SK-N-SH (cell line): ENCODE results near the gene DNAJC24. TPM values are rescaled to one million over a fixed set of nuclear protein-coding genes. Genes with fewer than 3 reads are reported as not detected.

Experiments
- CTCF ChIA-PET: fragments of 300-600, 350-600 bp; formaldehyde crosslinking; extraction: SDS; loops from one replicate; lab custom pipeline; 2021; lab: Yijun Ruan, JAX
- POLR2A ChIA-PET: fragments of 350-600 bp; sonication (Branson Sonifier 250); formaldehyde crosslinking; extraction: SDS; loops from one replicate; lab custom pipeline; 2020; ENCODE audit warnings: antibody characterized with exemption, inconsistent platforms; lab: Yijun Ruan, JAX
- DNase-seq: peaks from one replicate; pipeline ENCODE4 v3.0.0; 2012
- H2AFZ ChIP-seq: fragments of 200-600 bp; sonication (generic); 2 replicates; pipeline ENCODE4 v1.8.1; 2016; ENCODE audit warnings: antibody characterized with exemption, mild to moderate bottlenecking, low read depth
- H3F3A ChIP-seq: fragments of 200-600 bp; sonication (generic); replicated peaks from 2 replicates; pipeline ENCODE3; 2016; ENCODE audit warnings: antibody characterized with exemption, mild to moderate bottlenecking; ENCODE audit not compliant: insufficient read depth
- H3K27ac ChIP-seq, 2 experiments: fragments of 200-500 bp in 1 of 2; fragments of 200-600 bp in 1 of 2; sonication (Bioruptor generic) in 1 of 2; sonication (generic), shearing (Covaris generic) in 1 of 2; 2 replicates each; pipeline versions ENCODE4 v1.5.1 to v1.6.1; 2014 to 2016; ENCODE audit warnings: low read depth in 2 of 2, inconsistent platforms in 1 of 2, low read length in 1 of 2, mild to moderate bottlenecking in 1 of 2, mixed read lengths in 1 of 2
- H3K27me3 ChIP-seq: fragments of 200-600 bp; sonication (generic), shearing (Covaris generic); 2 replicates; pipeline ENCODE4 v1.6.1; 2016; ENCODE audit warnings: mixed run types; ENCODE audit not compliant: insufficient read depth
- H3K36me3 ChIP-seq, 2 experiments: fragments of 200-500 bp in 1 of 2; fragments of 200-600 bp in 1 of 2; sonication (Bioruptor generic) in 1 of 2; sonication (generic) in 1 of 2; replicated peaks in 1 of 2; 2 replicates each; pipeline versions ENCODE3 to v1.5.1; 2014 to 2016; ENCODE audit warnings: low read length in 1 of 2, mild to moderate bottlenecking in 1 of 2; ENCODE audit not compliant: insufficient read depth in 2 of 2, control insufficient read depth in 1 of 2
- H3K4me1 ChIP-seq, 2 experiments: fragments of 200-500 bp in 1 of 2; fragments of 200-600 bp in 1 of 2; sonication (Bioruptor generic) in 1 of 2; sonication (generic), shearing (Covaris generic) in 1 of 2; 2 replicates each; pipeline versions ENCODE4 v1.5.1 to v1.6.1; 2014 to 2016; ENCODE audit warnings: low read depth in 1 of 2, low read length in 1 of 2, mixed run types in 1 of 2; ENCODE audit not compliant: insufficient read depth in 2 of 2, control insufficient read depth in 1 of 2
- H3K4me2 ChIP-seq: fragments of 200-600 bp; sonication (generic), shearing (Covaris generic); 2 replicates; pipeline ENCODE4 v1.6.1; 2017; ENCODE audit warnings: mixed run types
- H3K4me3 ChIP-seq, 2 experiments: fragments of 200-500 bp in 1 of 2; fragments of 200-600 bp in 1 of 2; sonication (Bioruptor generic) in 1 of 2; sonication (generic), shearing (Covaris generic) in 1 of 2; 2 replicates each; pipeline versions ENCODE4 v1.5.1 to v1.8.1; 2014 to 2016; ENCODE audit warnings: low read depth in 2 of 2, inconsistent platforms in 1 of 2, low read length in 1 of 2, mild to moderate bottlenecking in 1 of 2, mixed read lengths in 1 of 2, moderate library complexity in 1 of 2
- H3K79me2 ChIP-seq: fragments of 200-600 bp; sonication (generic); 2 replicates; pipeline ENCODE4 v1.8.1; 2017; ENCODE audit warnings: mild to moderate bottlenecking; ENCODE audit not compliant: insufficient read depth
- H3K9ac ChIP-seq: fragments of 200-600 bp; sonication (generic); 2 replicates; pipeline ENCODE4 v1.6.1; 2017; ENCODE audit warnings: mixed run types
- H3K9me2 ChIP-seq: fragments of 200-600 bp; sonication (generic); 2 replicates; pipeline ENCODE4 v1.6.1; 2017; ENCODE audit warnings: mixed run types
- H3K9me3 ChIP-seq: fragments of 200-600 bp; sonication (generic); 2 replicates; pipeline ENCODE4 v1.6.1; 2017; ENCODE audit warnings: mixed run types, mild to moderate bottlenecking, moderate library complexity
- H4K20me1 ChIP-seq: fragments of 200-600 bp; sonication (generic); 2 replicates; pipeline ENCODE4 v1.6.1; 2017; ENCODE audit warnings: mild to moderate bottlenecking, mixed run types; ENCODE audit not compliant: insufficient read depth
- CHD2 ChIP-seq: fragments of 150-350 bp; IDR thresholded peaks from 2 replicates; pipeline ENCODE4 v1.6.1; 2018; ENCODE audit warnings: low read length; ENCODE audit not compliant: partially characterized antibody
- ELF1 ChIP-seq: IDR thresholded peaks from 2 replicates; pipeline ENCODE4 v1.4.0; 2012
- GATA2 ChIP-seq: sonication (generic); formaldehyde crosslinking; IDR thresholded peaks from 2 replicates; pipeline ENCODE4 v1.5.0; 2020; ENCODE audit warnings: mild to moderate bottlenecking, missing genetic modification reagents
- MEF2A ChIP-seq: IDR thresholded peaks from 2 replicates; pipeline ENCODE4 v1.4.0; 2012; ENCODE audit warnings: low read depth, borderline replicate concordance
- NRF1 ChIP-seq: IDR thresholded peaks from 2 replicates; pipeline ENCODE4 v1.6.1; 2012; ENCODE audit warnings: low read depth, mild to moderate bottlenecking, low read length
- SMC3 ChIP-seq: IDR thresholded peaks from 2 replicates; pipeline ENCODE4 v1.6.1; 2012; ENCODE audit warnings: low read depth, low read length, improper control_type of control experiment
- WGBS: methylation state at CpG from one replicate; pipeline ENCODE4 v1.1.6; 2017; ENCODE audit warnings: low lambda C conversion rate; 5-methylcytosine and 5-hydroxymethylcytosine counted together
- polyA plus RNA-seq, 3 experiments: library from polyadenylated mRNA; depleted of rRNA; stranded (reverse); fragments of >200 nt; gene quantifications; 2 replicates each; pipeline ENCODE4 v1.2.3, GENCODE V29; 2012
- TF ChIP-seq, protein P1 (sequence below): IDR thresholded peaks from 2 replicates; pipeline ENCODE4 v1.4.0; 2012; ENCODE audit warnings: low read depth, borderline replicate concordance
- TF ChIP-seq, protein P2 (sequence below): fragments of 150-350 bp; IDR thresholded peaks from 2 replicates; pipeline ENCODE4 v1.6.1; 2016; ENCODE audit warnings: mild to moderate bottlenecking, low read depth, low read length
- TF ChIP-seq, protein P3 (sequence below): IDR thresholded peaks from 2 replicates; pipeline ENCODE4 v1.4.0; 2012; ENCODE audit warnings: low read depth, borderline replicate concordance
- TF ChIP-seq, protein P4 (sequence below): fragments of 150-350 bp; IDR thresholded peaks from 2 replicates; pipeline ENCODE4 v1.6.1; 2017; ENCODE audit warnings: antibody characterized with exemption, low read length, low read depth, borderline replicate concordance
- TF ChIP-seq, protein P5 (sequence below): fragments of 200-600 bp; sonication (generic); IDR thresholded peaks from 2 replicates; pipeline ENCODE4 v1.6.1; 2017; ENCODE audit warnings: antibody characterized with exemption, mild to moderate bottlenecking, moderate library complexity
- TF ChIP-seq, protein P6 (sequence below): IDR thresholded peaks from 2 replicates; pipeline ENCODE4 v1.4.0; 2012; ENCODE audit warnings: low read depth

DNAJC24 gene
- polyA plus RNA-seq, 1 of the 3 experiments (the other 2 are of a cell fraction): 6.2 TPM

DNA sequence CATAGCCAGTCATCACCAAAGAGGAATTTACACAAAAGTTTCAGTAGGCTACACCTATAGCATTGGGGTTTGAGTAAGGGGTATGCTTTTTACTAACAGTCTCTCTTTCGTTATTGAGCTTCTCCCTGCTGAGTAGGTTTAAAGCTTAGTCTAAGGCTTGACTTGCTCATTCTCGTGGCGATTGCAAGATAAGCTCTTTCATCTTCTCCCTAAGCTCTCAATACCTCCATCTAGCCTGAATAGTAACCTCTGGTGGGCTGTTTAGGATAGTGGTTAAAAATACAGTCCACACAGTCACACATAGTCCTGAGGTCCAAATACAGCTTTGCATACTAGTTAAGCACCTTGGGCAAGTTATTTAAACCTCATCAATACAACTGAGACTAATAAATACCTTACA lies 74.1 kb downstream of the DNAJC24 start:
- Histone ChIP-seq H3F3A (peaks cover 5% of the 10 kb centered on the region), H3K4me1 (no peaks in the 10 kb centered on the region), H3K79me2 (no peaks in the 10 kb centered on the region), H3K36me3 (no peaks in the 10 kb centered on the region), H3K9ac (no peak overlapping the region), H2AFZ (no peak overlapping the region), H3K4me3 (no peak overlapping the region), H4K20me1 (no peaks in the 10 kb centered on the region), H3K9me3 (no peaks in the 10 kb centered on the region), H3K4me2 (no peak overlapping the region), H3K9me2 (no peaks in the 10 kb centered on the region), H3K27ac (no peak overlapping the region), H3K27me3 (no peaks in the 10 kb centered on the region)
- TF ChIP-seq, protein P1, sequence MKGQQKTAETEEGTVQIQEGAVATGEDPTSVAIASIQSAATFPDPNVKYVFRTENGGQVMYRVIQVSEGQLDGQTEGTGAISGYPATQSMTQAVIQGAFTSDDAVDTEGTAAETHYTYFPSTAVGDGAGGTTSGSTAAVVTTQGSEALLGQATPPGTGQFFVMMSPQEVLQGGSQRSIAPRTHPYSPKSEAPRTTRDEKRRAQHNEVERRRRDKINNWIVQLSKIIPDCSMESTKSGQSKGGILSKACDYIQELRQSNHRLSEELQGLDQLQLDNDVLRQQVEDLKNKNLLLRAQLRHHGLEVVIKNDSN: no peak
- TF ChIP-seq, protein P2, sequence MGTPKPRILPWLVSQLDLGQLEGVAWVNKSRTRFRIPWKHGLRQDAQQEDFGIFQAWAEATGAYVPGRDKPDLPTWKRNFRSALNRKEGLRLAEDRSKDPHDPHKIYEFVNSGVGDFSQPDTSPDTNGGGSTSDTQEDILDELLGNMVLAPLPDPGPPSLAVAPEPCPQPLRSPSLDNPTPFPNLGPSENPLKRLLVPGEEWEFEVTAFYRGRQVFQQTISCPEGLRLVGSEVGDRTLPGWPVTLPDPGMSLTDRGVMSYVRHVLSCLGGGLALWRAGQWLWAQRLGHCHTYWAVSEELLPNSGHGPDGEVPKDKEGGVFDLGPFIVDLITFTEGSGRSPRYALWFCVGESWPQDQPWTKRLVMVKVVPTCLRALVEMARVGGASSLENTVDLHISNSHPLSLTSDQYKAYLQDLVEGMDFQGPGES: no peak
- TF ChIP-seq, protein P3, sequence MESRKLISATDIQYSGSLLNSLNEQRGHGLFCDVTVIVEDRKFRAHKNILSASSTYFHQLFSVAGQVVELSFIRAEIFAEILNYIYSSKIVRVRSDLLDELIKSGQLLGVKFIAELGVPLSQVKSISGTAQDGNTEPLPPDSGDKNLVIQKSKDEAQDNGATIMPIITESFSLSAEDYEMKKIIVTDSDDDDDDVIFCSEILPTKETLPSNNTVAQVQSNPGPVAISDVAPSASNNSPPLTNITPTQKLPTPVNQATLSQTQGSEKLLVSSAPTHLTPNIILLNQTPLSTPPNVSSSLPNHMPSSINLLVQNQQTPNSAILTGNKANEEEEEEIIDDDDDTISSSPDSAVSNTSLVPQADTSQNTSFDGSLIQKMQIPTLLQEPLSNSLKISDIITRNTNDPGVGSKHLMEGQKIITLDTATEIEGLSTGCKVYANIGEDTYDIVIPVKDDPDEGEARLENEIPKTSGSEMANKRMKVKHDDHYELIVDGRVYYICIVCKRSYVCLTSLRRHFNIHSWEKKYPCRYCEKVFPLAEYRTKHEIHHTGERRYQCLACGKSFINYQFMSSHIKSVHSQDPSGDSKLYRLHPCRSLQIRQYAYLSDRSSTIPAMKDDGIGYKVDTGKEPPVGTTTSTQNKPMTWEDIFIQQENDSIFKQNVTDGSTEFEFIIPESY: no peak
- TF ChIP-seq, protein P4, sequence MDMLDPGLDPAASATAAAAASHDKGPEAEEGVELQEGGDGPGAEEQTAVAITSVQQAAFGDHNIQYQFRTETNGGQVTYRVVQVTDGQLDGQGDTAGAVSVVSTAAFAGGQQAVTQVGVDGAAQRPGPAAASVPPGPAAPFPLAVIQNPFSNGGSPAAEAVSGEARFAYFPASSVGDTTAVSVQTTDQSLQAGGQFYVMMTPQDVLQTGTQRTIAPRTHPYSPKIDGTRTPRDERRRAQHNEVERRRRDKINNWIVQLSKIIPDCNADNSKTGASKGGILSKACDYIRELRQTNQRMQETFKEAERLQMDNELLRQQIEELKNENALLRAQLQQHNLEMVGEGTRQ: no peak
- TF ChIP-seq, protein P5, sequence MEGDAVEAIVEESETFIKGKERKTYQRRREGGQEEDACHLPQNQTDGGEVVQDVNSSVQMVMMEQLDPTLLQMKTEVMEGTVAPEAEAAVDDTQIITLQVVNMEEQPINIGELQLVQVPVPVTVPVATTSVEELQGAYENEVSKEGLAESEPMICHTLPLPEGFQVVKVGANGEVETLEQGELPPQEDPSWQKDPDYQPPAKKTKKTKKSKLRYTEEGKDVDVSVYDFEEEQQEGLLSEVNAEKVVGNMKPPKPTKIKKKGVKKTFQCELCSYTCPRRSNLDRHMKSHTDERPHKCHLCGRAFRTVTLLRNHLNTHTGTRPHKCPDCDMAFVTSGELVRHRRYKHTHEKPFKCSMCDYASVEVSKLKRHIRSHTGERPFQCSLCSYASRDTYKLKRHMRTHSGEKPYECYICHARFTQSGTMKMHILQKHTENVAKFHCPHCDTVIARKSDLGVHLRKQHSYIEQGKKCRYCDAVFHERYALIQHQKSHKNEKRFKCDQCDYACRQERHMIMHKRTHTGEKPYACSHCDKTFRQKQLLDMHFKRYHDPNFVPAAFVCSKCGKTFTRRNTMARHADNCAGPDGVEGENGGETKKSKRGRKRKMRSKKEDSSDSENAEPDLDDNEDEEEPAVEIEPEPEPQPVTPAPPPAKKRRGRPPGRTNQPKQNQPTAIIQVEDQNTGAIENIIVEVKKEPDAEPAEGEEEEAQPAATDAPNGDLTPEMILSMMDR: no peak
- TF ChIP-seq ELF1 (no peak), MEF2A (no peak), GATA2 (CRISPR knock-in tag) (no peak), CHD2 (no peak), SMC3 (no peak), NRF1 (no peak)
- TF ChIP-seq, protein P6, sequence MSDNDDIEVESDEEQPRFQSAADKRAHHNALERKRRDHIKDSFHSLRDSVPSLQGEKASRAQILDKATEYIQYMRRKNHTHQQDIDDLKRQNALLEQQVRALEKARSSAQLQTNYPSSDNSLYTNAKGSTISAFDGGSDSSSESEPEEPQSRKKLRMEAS: no peak
- WGBS: 94% methylated on average over 3 of the region's 3 CpGs
- no peak for DNase-seq
- POLR2A ChIA-PET: no interaction called here
- CTCF ChIA-PET: interaction anchor here (1.1 to 1.4 kb wide), 2 partner anchors 9 to 17 kb away, joined by 3 to 4 read pairs; no protein-coding TSS in a partner anchor
